OCI-LY1 (cell line): ENCODE results near the gene CPEB1.

Experiments used
- EZH2 ChIP-seq: fragments of 200-600 bp; sonication (generic), shearing (Covaris generic); IDR thresholded peaks from 2 replicates; pipeline ENCODE4 v1.8.0; 2017; ENCODE audit warnings: borderline replicate concordance, mixed run types, mild to moderate bottlenecking, antibody characterized with exemption, low read length, moderate library complexity, mixed read lengths
- TF ChIP-seq, protein P1 (sequence below): fragments of 200-600 bp; sonication (generic), shearing (Covaris generic); IDR thresholded peaks from 2 replicates; pipeline ENCODE4 v1.5.1; 2017; ENCODE audit warnings: mild to moderate bottlenecking, antibody characterized with exemption, low read length, moderate library complexity, mixed read lengths

DNA sequence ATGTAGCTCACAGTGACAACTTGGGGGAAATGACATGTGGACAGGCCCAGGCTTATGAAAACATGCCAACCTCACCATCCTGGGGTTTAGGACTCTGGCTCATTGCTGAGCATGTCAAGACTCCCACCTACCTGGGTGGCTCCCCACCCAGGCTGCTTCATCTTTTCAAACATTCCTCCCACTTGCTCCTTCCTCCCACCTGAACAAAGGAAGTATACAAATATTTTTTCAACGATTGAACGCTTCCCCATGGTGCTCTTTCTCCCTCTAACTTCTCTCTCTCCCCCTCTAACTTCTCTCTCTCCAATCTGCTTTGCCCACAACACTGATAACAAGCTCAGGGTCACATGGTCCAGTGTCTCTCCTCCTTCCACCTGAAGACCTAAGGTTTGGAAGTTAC lies 27.7 kb upstream of the CPEB1 start:
- TF ChIP-seq, protein P1, sequence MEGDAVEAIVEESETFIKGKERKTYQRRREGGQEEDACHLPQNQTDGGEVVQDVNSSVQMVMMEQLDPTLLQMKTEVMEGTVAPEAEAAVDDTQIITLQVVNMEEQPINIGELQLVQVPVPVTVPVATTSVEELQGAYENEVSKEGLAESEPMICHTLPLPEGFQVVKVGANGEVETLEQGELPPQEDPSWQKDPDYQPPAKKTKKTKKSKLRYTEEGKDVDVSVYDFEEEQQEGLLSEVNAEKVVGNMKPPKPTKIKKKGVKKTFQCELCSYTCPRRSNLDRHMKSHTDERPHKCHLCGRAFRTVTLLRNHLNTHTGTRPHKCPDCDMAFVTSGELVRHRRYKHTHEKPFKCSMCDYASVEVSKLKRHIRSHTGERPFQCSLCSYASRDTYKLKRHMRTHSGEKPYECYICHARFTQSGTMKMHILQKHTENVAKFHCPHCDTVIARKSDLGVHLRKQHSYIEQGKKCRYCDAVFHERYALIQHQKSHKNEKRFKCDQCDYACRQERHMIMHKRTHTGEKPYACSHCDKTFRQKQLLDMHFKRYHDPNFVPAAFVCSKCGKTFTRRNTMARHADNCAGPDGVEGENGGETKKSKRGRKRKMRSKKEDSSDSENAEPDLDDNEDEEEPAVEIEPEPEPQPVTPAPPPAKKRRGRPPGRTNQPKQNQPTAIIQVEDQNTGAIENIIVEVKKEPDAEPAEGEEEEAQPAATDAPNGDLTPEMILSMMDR: no peak
- TF ChIP-seq EZH2: no peak
